ENCODE results near the gene PTRH2.

- TF ChIP-seq CTCF (IDR thresholded peaks at IDR 0.05) (no peak), POLR2A (IDR thresholded peaks at IDR 0.05) (no peak), EP300 (IDR thresholded peaks at IDR 0.05) (no peak)
Measured at GRCh38 chr17:59696682-59697277, 10.4 kb downstream of the PTRH2 start.

Data from tibial nerve (tissue), 4 donors.